ENCODE measurements around the gene PBRM1.

- TF ChIP-seq POLR2A (IDR thresholded peaks at IDR 0.05), result no peak
- TF ChIP-seq, protein P1, sequence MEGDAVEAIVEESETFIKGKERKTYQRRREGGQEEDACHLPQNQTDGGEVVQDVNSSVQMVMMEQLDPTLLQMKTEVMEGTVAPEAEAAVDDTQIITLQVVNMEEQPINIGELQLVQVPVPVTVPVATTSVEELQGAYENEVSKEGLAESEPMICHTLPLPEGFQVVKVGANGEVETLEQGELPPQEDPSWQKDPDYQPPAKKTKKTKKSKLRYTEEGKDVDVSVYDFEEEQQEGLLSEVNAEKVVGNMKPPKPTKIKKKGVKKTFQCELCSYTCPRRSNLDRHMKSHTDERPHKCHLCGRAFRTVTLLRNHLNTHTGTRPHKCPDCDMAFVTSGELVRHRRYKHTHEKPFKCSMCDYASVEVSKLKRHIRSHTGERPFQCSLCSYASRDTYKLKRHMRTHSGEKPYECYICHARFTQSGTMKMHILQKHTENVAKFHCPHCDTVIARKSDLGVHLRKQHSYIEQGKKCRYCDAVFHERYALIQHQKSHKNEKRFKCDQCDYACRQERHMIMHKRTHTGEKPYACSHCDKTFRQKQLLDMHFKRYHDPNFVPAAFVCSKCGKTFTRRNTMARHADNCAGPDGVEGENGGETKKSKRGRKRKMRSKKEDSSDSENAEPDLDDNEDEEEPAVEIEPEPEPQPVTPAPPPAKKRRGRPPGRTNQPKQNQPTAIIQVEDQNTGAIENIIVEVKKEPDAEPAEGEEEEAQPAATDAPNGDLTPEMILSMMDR (IDR thresholded peaks at IDR 0.05), result no peak
Observed at GRCh38 chr3:52649461-52650210, 36.1 kb downstream of the PBRM1 start.
